Esophagus squamous epithelium (tissue), 5 donors: ENCODE results near the gene COX7A2L. TPM values are rescaled to one million over a fixed set of nuclear protein-coding genes. Genes with fewer than 3 reads are reported as not detected.

ENCODE experiments used
- DNase-seq: peaks from one replicate; lab custom pipeline; 2025; lab: John Stamatoyannopoulos, UW
- H3K27ac ChIP-seq, 4 donors: fragments of 200-600 bp; sonication (generic); one replicate each; pipeline ENCODE4 v1.5.1; 2016 to 2019; ENCODE audit warnings: mild to moderate bottlenecking in 1 of 4
- H3K27me3 ChIP-seq, 4 donors: fragments of 200-600 bp; sonication (generic); 1 replicate in 3 of 4; 2 replicates in 1 of 4; pipeline versions ENCODE4 v1.5.1 to v1.6.0; 2017 to 2021; ENCODE audit warnings: antibody characterized with exemption in 1 of 4
- H3K36me3 ChIP-seq, 3 donors: fragments of 200-600 bp; sonication (generic); one replicate each; pipeline ENCODE4 v1.5.1; 2016 to 2019
- H3K4me1 ChIP-seq, 3 donors: fragments of 200-600 bp; sonication (generic); one replicate each; pipeline ENCODE4 v1.5.1; 2017 to 2019
- H3K4me3 ChIP-seq, 4 donors: fragments of 200-600 bp; sonication (generic); 1 replicate in 3 of 4; 2 replicates in 1 of 4; pipeline ENCODE4 v1.5.1; 2016 to 2019; ENCODE audit warnings: mild to moderate bottlenecking in 2 of 4, moderate library complexity in 1 of 4
- H3K9me3 ChIP-seq, 3 donors: fragments of 200-600 bp; sonication (generic); one replicate each; pipeline ENCODE4 v1.5.1; 2016 to 2019
- POLR2A ChIP-seq, 4 donors: fragments of 450-650 bp; IDR thresholded peaks; one replicate each; pipeline ENCODE4 v1.6.1; 2017; ENCODE audit warnings: antibody characterized with exemption in 4 of 4, mild to moderate bottlenecking in 4 of 4, moderate library complexity in 3 of 4
- WGBS, 2 donors: methylation state at CpG; one replicate each; pipeline ENCODE4 v1.1.5; 2018; 5-methylcytosine and 5-hydroxymethylcytosine counted together
- intact Hi-C: fragments of 100-400 bp; cut with DNase I; formaldehyde crosslinking; loops from one replicate; pipeline ENCODE4 v1.15.0; 2022
- total RNA-seq, 4 donors: library from RNA; depleted of rRNA; stranded (reverse); fragments of >200 nt; gene quantifications; one replicate each; pipeline ENCODE4 v1.1.0, GENCODE V29; 2016
- TF ChIP-seq, protein P1 (sequence below), 6 experiments: fragments of 450-650 bp in 4 of 6; fragments of 200-600 bp in 2 of 6; sonication (generic) in 2 of 6; IDR thresholded peaks; one replicate each; pipeline ENCODE4 v1.5.1; 2016 to 2019; ENCODE audit warnings: antibody characterized with exemption in 6 of 6, mild to moderate bottlenecking in 4 of 6, moderate library complexity in 4 of 6
- donor health status: DM: yes; HTN: yes; CAD: no.

COX7A2L gene
- total RNA-seq, 4 donors from 2014 or later: 51.3 to 152 (median 104) TPM

DNA sequence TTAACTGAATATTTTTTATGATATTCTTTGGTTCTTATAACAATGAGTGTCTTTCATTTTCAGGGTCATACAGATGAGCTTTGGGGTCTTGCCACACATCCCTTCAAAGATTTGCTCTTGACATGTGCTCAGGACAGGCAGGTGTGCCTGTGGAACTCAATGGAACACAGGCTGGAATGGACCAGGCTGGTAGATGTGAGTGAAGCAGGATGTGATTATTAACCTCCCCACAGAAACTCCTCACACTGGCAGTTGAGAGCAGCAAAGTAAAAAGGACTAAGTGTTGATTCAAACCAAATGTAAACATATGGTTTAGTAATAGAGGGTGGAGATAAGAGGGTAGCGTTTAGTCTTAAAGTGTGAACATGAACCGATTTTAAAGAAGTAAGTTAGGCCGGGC is 57.8 kb downstream of the COX7A2L start:
- intact Hi-C loops: no loop called here
- no peaks in the 10 kb centered on the region for H3K9me3 ChIP-seq
- H3K27ac ChIP-seq: no peak overlapping the region
- DNase-seq: no peak
- TF ChIP-seq, protein P1, sequence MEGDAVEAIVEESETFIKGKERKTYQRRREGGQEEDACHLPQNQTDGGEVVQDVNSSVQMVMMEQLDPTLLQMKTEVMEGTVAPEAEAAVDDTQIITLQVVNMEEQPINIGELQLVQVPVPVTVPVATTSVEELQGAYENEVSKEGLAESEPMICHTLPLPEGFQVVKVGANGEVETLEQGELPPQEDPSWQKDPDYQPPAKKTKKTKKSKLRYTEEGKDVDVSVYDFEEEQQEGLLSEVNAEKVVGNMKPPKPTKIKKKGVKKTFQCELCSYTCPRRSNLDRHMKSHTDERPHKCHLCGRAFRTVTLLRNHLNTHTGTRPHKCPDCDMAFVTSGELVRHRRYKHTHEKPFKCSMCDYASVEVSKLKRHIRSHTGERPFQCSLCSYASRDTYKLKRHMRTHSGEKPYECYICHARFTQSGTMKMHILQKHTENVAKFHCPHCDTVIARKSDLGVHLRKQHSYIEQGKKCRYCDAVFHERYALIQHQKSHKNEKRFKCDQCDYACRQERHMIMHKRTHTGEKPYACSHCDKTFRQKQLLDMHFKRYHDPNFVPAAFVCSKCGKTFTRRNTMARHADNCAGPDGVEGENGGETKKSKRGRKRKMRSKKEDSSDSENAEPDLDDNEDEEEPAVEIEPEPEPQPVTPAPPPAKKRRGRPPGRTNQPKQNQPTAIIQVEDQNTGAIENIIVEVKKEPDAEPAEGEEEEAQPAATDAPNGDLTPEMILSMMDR (IDR thresholded peaks at IDR 0.05): no peak
- TF ChIP-seq POLR2A (IDR thresholded peaks at IDR 0.05): no peak
- no peak overlapping the region for H3K4me3 ChIP-seq
- no peaks in the 10 kb centered on the region for H3K27me3 ChIP-seq
- WGBS, 2 donors: 79 to 88% methylated on average over 3 of the region's 3 CpGs
- H3K4me1 ChIP-seq: peaks cover 0 to 2% (median 0%) of the 10 kb centered on the region in 3 donors
- H3K36me3 ChIP-seq: peaks cover 0 to 81% (median 0%) of the 10 kb centered on the region in 3 donors

DNA sequence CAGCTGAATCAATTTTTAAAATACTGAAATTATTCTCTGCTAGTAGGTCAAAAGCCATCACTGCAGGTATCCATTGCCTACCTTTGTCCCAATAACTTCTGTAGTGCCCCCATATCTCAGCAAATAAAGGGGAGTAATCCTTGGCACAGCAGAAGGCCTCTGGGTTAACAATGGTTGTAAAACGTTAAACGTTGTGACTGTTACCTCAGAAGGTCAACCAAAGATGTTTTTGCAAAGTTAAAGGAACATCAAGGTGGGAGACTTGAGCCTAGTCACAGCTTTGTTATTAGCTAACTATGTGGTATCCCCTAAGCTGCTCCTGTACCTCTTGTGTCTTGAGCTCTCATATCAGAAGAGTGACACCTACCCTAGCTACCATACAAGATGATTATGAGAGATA is 60.5 kb downstream of the COX7A2L start:
- intact Hi-C loops: no loop called here
- H3K36me3 ChIP-seq: peaks cover 0 to 73% (median 0%) of the 10 kb centered on the region in 3 donors
- TF ChIP-seq, protein P1 (IDR thresholded peaks at IDR 0.05): no peak
- TF ChIP-seq POLR2A (IDR thresholded peaks at IDR 0.05): no peak
- no peak overlapping the region for H3K4me3 ChIP-seq
- 85 to 91% methylated on average over 2 of the region's 2 CpGs for WGBS, 2 donors
- H3K4me1 ChIP-seq: peaks cover 0 to 11% (median 0%) of the 10 kb centered on the region in 3 donors
- H3K27me3 ChIP-seq: no peaks in the 10 kb centered on the region
- no peaks in the 10 kb centered on the region for H3K9me3 ChIP-seq
- no peak overlapping the region for H3K27ac ChIP-seq
- no peak for DNase-seq

Other genes with a start within 250 kb of the COX7A2L start
- gene EML4, start 191.9 kb downstream of the COX7A2L start, total RNA-seq: 10 to 100 TPM; 11.6 to 29.8 (median 22.4) TPM
- under 1 TPM; 0.09 to 0.38 (median 0.29) TPM for gene KCNG3, start 132.8 kb upstream of the COX7A2L start, total RNA-seq
- 10 to 100 TPM; 26.5 to 37.2 (median 34.4) TPM for gene MTA3, start 207.4 kb upstream of the COX7A2L start, total RNA-seq